ENCODE data around the gene CCR1.
"Not testable (repeated sequence)": the region's sequence is repeated elsewhere in the genome, so short reads cannot be mapped to it uniquely, and the experiment has no call there.

DNA sequence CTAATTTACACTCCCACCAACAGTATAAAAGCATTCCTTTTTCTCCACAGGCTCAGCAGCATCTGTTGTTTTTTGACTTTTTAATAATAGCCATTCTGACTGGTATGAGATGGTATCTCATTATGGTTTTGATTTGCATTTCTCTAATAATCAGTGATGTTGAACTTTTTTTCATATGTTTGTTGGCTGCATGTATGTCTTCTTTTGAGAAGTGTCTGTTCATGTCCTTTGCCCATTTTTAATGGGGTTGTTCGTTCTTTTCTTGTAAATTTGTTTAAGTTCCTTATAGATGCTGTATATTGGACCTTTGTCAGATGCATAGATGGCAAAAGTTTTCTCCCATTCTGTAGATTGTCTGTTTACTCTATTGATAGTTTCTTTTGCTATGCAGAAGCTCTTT, 50.4 kb downstream of the CCR1 start:
- TF ChIP-seq CTCF (IDR thresholded peaks at IDR 0.05; ENCODE audit: low read depth, low read length, poor library complexity, severe bottlenecking); EZH2phosphoT487 (IDR thresholded peaks at IDR 0.05; ENCODE audit: borderline replicate concordance, low read length): not testable (repeated sequence)
